Lung microvascular endothelial cell (primary cell): Measurements from ENCODE around the gene ADAM30. TPM values are rescaled to one million over a fixed set of nuclear protein-coding genes. Genes with fewer than 3 reads are reported as not detected.

Source experiments
- DNase-seq, 2 donors: peaks; one replicate each; pipeline versions ENCODE4 v3.0.0 to v3.0.0-alpha.2; 2010; ENCODE audit warnings: low read depth in 2 of 2
- total RNA-seq: library from RNA; depleted of rRNA; stranded (reverse); fragments of >200 nt; gene quantifications from 2 replicates; pipeline ENCODE4 v1.2.1, GENCODE V29; 2014

ADAM30 gene
- total RNA-seq, 1 donor from 2014 or later, result not detected

DNA sequence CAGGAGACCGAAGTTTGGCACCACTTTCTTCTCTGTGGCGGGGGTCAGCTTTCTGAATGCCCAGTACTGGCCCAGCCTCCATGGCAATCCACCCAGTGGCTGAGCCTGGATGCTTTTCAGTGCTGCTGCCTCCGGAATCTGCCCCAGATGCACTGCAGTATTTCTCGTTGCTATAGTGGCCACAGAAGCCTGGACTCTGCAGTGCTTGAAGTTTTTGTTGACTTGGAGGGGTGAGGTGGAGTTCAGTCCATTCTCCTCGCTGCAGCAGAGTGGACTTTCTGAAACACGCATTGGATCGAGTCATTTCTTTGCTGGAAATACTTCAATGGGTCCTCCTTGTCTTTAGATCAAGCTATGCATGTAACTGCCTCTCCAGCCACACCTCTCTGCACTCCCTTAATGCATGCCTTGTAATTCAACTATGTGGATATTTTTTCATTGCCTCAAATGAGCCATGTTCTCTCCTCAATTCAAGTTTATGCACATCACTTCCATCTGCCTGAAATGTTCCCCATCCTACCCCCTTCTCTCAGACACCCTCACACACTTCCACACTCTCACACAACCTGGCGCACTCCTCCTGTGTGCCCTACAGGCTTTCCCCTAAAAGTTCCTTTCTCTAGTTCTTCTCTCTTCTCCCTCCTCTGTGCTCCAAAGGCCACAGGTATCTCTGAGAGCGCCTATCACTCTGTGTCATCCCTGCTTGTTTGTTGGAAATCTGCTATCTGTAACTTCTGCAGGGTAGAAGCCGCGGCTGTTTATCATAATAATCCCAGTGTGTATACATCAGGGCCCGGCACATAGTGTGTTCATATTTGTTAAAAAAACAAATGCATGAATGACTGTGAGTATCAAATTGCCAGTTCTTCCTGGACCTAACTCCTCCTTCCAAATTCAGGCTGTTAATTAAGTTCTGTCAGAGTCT is 16.5 kb downstream of the ADAM30 start:
- no peak for DNase-seq

DNA sequence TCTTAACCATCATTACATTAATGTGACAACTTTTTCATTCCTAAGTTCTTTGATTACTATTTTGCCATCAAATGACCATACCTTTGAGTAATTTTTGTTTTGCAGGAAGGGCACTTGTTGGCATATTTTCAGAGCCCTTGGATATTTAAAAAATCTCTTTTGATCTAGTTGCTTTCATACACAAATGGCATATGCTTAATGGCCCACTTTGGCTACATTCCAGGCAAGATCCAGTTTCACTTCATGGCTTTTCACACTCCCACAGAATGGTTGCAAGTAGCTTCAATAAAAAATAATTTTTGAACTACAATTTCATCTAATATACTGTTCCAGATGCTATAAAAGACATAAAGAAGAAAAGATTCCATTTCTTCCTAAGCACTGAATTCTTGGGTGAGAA is 18.1 kb downstream of the ADAM30 start:
- DNase-seq, result no peak

DNA sequence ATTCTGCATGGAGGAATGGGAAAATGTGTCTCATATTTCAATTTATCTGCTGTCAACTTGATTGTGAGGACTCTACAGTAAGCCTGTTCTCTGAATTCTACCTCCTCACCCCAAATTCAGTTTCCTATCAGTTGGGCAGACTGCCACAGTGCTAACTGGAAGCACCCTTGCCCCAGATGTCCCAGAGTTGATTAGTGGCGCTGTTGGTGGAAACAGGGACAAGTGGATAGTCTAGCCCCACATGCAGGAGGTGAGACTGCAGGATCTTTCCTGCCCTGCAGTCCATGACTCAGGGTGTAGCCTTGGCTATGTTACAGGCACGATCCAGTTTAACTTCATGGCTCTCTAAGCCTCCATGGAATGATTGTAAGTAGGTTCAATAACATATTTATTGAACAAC is 22.1 kb downstream of the ADAM30 start:
- DNase-seq, result no peak

DNA sequence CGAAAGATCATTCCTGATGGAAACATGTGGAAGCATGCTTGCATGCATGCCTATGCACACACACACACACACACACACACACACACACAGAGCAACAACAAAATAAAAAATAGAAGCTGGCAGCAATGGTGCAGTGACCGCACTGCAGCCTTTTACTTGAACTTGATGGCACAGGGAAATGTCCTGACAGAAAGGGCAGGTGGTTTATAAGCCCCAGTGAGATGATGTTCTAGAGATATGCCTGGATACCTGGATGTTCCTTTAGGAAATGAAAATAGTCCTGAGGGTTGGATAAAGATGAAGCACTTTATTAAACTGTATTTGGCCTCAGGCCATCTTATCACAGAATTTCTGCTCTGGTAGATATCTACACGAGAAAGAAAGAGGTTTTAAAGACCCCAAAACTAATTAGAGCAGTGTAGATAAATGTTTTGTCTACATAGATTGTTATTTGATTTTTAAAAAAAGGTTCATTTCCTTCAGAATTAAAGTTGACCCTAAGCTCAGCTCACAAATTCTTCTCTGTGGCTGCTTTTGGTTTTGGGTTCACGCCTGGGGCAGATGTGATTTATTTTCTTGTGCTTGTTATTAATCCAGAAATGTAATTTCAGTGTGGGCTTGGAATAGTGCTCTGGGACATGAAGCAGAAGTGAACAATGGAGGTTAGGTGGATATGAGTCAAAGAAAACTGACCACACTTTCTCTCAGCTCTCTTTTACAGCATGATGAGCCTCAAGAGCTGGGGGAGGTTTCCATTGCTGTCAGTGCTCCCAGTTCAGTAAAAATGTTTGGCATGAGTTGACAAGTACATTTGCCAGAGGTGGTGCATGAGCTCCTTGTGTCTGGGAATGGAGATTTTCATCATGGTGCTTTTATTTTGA is 22.9 kb downstream of the ADAM30 start:
- peak in 1 of 2 donors; percentile 32 for DNase-seq

DNA sequence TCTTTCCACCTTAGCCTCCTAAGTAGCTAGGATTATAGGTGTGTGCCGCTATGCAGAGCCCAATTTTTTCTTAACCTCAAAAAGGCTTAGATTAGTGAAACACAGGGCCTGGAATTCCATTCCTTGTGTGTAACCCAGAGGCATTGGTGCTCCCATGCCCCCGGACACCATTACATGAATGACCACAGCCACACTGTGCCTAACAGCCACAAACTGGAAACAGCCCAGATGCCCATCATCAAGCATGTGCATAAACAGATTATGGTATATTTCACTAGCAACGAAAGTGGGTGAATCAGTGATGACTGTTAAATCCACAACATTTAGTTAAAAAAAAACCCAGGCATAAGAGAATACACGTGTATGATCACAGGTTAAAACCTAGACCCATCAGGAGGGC is 24.4 kb downstream of the ADAM30 start:
- DNase-seq, result no peak

DNA sequence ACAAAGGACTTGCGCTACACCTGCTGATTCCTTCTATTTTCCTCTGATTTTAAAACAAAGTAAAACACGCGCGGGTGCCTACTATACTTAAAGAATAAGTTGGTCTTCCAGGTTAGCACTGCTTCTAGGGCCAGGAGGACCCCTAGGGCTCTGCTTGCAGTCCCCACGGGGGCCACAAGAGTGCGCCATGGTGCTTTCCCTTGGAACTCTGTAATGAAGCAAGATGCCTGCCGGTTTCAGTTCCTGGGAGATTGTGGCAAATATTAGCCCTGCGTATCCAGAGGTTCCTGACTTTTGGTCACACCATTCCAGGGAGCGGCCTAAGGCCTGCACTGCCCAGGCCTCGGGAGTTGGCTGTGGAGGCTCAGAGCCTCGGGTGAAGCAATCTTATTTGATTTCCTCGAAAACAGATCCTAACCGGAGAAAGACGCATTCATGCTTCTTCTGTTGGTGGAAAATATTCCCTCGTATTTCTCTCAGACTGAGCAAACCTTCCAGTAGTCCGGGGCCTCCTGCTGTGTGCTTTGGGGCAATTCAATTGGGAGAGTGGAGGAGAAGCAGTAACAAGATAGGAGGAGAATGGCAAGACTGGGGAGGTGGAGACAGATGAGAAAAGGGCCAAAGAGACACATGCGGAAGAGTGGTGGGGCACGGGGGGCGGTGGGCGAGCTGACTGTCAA is 25.3 kb downstream of the ADAM30 start:
- DNase-seq, result peak; percentile 68 to 72

DNA sequence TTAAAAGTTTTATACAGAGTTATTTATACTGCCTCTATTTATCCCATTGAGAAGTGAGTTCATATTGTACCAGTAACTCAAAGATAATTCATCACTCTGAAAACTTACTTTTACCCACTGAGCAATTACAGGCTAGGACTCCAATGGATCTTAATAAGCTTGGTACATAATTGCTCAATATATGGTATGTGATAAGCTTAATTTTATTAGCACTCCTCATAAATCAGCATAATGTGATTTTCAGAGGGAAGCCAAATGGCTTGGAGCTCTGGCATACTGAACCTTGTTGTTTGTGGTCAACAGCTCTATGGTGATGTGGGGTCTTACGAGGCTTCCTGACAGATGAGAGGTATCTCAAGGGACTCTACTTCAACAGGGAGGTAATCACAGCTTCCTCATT is 26.3 kb downstream of the ADAM30 start:
- no peak for DNase-seq

DNA sequence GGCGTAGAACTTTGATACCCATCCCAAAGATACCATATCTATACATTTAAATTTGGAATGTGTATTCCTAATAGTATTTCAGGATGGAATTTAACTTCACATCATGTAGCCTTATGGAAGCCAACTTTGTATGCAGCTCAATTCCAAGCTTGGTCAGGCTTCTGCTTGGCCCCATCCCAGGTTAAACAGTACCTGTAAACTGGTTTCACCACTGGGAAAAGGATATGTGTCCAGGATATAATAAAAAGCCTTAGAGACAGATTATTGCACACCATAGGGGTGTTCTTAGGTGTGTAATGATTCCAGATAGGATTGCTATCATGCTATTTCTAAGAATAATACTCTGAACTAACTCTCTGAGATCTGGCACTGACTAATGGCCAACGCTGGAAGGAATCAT is 28.1 kb downstream of the ADAM30 start:
- no peak for DNase-seq

DNA sequence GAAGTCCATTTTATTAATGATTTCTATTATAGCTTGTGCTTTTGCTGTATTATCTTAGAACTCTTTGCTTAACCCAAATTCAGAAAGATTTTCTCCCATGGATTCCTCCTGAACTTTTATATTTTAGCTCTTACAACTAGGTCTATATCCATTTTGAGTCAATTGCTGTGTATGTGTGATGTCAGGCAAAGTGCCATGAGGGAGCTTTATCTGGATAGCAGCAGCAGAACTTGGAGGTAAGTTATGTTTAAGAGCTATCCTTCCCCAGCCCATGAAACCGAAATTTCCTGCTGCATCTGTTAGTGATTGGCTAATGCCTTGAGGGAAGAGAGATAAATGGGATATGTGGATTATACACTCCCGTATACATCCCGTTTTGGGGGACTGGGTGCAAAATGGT is 29.9 kb downstream of the ADAM30 start:
- DNase-seq, result no peak

DNA sequence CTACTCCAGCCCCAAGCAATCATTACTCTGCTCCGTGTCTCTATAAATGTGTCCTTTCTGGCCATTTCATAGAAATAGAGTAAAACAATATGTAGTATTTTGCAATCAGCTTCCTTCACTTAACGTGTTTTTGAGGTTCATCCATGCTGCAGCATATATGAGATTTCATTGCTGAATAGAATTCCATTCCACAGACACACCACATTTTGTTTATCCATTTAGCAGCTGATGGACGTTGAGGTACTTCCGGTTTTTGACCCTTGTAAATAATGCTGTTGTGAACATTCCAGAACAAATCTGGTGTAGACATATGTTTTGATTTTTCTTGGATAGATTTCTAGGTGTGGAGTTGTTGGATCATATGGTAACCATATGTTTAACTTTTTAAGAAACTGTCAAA is 30.7 kb downstream of the ADAM30 start:
- peak in 1 of 2 donors; percentile 18 for DNase-seq

DNA sequence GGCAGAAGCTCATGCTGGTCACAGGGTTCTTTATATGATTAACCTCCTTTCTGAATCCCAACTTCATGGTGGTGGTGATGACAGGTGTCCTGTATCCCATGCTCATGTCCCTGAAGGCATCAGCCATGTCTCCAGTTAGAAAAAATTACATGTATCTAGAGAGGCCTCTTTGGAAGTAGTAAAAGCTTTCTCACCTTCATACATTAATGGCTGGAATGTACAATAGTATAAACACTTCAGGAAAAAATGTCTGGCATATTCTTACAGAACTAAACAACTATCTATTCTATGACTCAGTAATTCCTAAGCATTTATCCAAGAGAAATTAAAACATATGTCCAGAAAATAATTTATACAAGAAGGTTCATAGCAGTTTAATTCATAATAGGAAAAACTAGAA is 34.0 kb downstream of the ADAM30 start:
- DNase-seq, result no peak

DNA sequence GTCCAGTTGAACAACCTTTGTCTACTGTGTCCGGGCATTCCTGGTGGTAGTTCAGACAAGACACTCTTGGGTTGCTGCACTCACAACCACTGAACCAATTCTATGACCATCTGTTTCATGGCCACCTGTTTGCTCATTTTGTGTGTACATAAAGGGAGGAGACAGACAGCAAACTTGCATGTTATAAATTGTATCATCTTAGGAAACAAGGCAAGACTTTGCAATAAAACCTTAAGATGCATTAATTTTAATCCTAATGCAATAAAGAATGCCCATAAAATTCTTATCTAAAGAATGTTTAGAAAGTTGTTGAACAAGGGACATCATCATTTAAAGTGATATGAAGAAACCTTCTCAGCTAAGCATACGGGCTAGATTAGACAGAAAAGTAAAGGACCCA is 34.8 kb downstream of the ADAM30 start:
- no peak for DNase-seq

DNA sequence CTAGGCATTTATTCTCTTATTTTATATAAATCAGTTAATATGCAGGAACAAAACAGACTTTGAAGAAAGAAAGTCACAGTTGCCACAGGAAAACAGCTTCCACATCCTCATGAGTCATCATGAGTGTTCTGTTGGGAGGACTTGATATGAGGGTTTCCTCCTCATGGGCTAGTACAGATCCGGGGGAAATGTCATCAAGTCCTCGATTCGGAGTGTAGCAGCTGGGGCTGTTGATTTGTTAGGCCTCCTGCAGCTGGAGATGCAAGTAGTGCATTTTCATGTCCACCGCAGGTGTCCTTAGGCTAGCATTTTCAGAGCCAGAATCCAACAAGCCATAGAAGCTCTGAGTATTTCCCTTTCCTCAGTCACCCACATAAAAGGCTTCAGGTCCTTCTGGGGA is 36.7 kb downstream of the ADAM30 start:
- peak; percentile 33 to 90 for DNase-seq

DNA sequence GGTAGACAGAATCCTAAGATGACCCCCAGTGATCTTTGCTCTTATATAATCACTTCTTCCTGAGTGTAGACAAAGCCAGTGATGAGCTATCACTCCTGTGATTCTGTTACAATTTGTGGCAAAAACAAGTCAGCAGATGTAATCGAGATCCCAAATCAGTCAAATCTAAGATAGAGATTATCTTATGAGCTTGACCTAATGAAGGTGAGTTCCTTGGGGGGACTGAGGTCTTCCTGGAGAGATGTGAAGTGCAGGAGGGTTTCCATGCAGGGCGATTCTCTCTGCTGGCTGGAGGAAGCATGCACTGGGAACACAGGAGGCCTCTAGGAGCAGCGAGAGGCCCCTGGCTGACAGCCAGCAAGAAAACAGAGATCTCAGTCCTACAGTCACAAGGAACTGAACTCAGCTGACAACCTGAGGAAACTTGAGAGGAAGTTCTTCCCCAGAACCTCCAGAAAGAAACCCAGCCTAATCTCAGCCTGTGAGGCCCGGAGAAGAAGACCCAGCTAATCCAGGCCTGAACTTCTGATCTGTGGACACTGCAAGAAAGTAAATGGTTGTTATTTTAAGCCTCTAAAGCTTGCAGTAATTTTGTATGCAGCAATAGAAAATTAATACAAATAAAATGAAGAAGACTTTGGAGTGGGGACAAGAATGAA is 37.6 kb downstream of the ADAM30 start:
- DNase-seq, result peak in 1 of 2 donors; percentile 17

DNA sequence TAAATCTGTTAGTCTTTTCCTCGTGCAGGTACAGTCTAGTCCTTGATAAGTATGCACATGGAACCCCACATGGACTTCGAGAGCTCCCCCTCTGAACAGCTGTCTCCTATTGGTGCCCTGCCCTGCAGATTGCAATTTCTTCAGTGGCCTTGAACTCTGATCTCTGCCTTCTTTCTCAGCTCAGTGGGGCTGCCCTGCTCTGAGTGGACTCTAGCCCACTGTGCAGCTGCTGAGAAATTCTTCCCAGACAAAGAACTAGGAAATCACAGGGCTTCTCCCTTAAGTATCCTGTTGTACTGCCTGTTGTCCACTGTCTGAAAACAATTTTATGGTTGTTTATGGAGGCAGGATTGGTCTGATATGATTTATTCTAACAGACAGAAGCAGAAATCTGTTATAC is 38.2 kb downstream of the ADAM30 start:
- no peak for DNase-seq

DNA sequence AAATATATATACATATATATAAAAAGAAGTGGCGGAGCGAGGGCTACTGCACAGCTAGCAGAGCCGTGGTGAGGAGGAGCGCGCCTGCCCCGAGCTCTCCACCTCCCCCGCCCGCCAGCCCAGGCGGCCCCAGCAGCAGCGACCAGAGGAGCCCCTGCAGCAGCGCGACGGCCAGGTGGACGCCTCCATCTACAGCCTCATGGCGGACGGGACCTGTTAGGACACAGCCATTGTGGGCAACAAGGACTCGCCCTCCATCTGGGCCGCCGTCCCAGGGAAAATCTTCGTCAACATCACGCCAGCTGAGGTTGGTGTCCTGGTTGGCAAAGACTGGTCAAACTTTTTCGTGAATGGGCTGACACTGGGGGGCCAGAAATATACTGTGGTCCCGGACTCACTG is 43.2 kb downstream of the ADAM30 start:
- no peak for DNase-seq

DNA sequence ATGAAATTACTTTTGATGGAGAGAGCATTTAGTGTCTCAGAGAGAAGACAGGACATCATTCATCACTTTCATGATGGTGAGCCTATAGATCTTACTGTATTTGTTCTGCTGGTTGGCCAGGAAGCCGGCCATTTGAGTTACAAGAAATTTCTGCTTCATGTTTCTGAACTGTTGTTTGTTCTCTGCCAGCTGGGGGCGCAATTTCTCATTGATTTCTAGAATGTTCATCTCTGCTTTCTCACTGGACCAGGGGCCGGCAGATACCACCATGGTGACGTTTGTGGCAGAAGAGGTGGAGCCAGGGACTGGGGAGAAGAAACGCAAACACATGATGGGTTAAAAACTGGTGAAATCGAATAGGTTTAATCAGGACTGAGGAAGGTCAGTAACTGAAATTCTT is 52.1 kb downstream of the ADAM30 start:
- DNase-seq, result peak in 1 of 2 donors; percentile 28
